Measurements from ENCODE around the gene PRPF31. TPM values are rescaled to one million over a fixed set of nuclear protein-coding genes. Genes with fewer than 3 reads are reported as not detected.

The PRPF31 gene
- total RNA-seq, 2 experiments from 2014 or later = 123 to 124 TPM

GRCh38 chr19:54173951-54174834 lies 58.6 kb downstream of the PRPF31 start:
- ChIA-PET CTCF (interaction anchor here (1.4 kb wide), 1 partner anchor 15 kb away, joined by 5 read pairs; the partner anchor contains the start of gene MBOAT7), POLR2A (interaction anchor here (1.0 to 1.2 kb wide), 2 partner anchors 17 to 36 kb away, joined by 6 read pairs; partner anchors contain the start of gene TSEN34)

- CTCF ChIA-PET = no interaction called here
- POLR2A ChIA-PET = no interaction called here
These were observed 63.2 kb downstream of the PRPF31 start for GRCh38 chr19:54178581-54179261.

GRCh38 chr19:54179262-54179852 lies 63.8 kb downstream of the PRPF31 start:
- ChIA-PET POLR2A (interaction anchor here (0.6 kb wide), 2 partner anchors 12 to 24 kb away, joined by 3 read pairs; no protein-coding TSS in a partner anchor), CTCF (no interaction called here)

DNA sequence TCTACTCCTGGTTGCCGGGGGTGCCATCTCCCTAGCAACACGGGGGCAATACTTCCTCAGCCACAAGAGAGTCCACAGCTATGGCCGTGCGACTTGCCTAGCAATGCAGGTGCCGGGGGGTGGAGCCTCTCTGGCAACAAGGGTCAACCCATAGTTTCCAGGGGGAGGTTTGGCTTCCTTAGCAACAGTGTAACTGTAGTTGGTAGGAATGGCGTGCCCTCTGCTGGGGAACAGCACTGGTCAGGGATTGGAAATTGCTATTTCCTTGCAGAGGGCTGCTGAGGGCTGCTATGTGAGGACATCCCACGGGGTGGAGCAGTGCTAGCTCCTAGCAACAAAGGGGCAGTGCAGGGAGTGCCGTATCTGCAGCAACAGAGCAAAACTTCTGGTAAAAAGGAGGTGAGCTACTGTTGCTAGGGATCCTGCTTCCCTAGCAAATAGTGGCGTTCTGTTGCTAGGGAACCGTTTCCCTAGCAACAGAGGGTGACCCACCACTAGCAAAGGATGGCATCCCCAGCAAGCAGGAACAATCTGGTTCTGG lies 64.4 kb downstream of the PRPF31 start:
- ChIA-PET CTCF (no interaction called here), POLR2A (interaction anchor here (0.6 kb wide), 2 partner anchors 13 to 23 kb away, joined by 3 read pairs; no protein-coding TSS in a partner anchor)

DNA sequence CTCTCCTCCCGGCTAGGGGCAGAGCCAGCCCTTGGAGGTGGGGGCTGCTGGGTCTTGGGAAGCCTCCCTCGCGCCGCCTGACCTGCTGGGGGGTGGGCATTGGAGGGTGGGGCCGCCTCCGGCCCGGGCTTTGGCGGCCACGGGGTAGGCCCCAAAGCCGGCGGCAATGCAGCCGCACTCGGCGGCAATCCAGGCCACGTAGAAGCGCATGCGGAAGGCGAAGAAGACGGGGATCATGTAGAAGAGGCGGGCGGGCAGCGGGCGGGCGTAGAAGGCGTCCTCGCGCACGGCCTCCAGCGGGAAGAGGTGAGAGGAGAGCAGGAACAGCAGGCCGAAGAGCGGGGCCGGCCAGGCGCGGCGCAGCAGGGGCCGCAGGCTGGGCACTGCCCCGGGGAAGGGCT lies 65.1 kb downstream of the PRPF31 start:
- CTCF ChIA-PET = no interaction called here
- POLR2A ChIA-PET = no interaction called here

Other genes with a start within 250 kb of the PRPF31 start
- 10 to 100 TPM; 44.1 to 45.2 TPM for gene MYADM, start 247.9 kb upstream of the PRPF31 start, total RNA-seq
- not detected for gene PRKCG, start 233.6 kb upstream of the PRPF31 start, total RNA-seq
- gene CACNG7, start 206.5 kb upstream of the PRPF31 start, total RNA-seq = not detected
- gene CACNG8, start 152.8 kb upstream of the PRPF31 start, total RNA-seq = not detected
- gene CACNG6, start 124.1 kb upstream of the PRPF31 start, total RNA-seq = not detected
- not detected for gene VSTM1, start 51.9 kb upstream of the PRPF31 start, total RNA-seq
- gene TARM1, start 34.4 kb upstream of the PRPF31 start, total RNA-seq = not detected
- under 1 TPM; 0.27 to 0.29 TPM for gene OSCAR, start 15.0 kb upstream of the PRPF31 start, total RNA-seq
- gene NDUFA3, start 12.9 kb upstream of the PRPF31 start, total RNA-seq = 100 to 1,000 TPM; 104 to 110 TPM
- 10 to 100 TPM; 34.9 to 36.6 TPM for gene TFPT, start 97 bp upstream of the PRPF31 start, total RNA-seq
- 10 to 100 TPM; 65.2 to 68.5 TPM for gene CNOT3, start 22.0 kb downstream of the PRPF31 start, total RNA-seq
- 1 to 10 TPM; 3.9 to 5.3 TPM for gene LENG1, start 44.0 kb downstream of the PRPF31 start, total RNA-seq
- not detected for gene TMC4, start 57.4 kb downstream of the PRPF31 start, total RNA-seq
- gene MBOAT7, start 73.8 kb downstream of the PRPF31 start, total RNA-seq = 100 to 1,000 TPM; 119 to 120 TPM
- gene TSEN34, start 75.6 kb downstream of the PRPF31 start, total RNA-seq = 10 to 100 TPM; 21.7 to 22.9 TPM
- gene RPS9, start 85.1 kb downstream of the PRPF31 start, total RNA-seq = 1,000 to 10,000 TPM; 1,671 to 1,692 TPM
- not detected for gene LILRB3, start 107.3 kb downstream of the PRPF31 start, total RNA-seq
- not detected for gene LILRA6, start 127.0 kb downstream of the PRPF31 start, total RNA-seq
- gene LILRB5, start 141.5 kb downstream of the PRPF31 start, total RNA-seq = not detected
- not detected for gene LILRB2, start 165.4 kb downstream of the PRPF31 start, total RNA-seq
- not detected for gene LILRA5, start 197.4 kb downstream of the PRPF31 start, total RNA-seq
- gene LILRA4, start 223.4 kb downstream of the PRPF31 start, total RNA-seq = not detected
- gene LAIR1, start 249.2 kb downstream of the PRPF31 start, total RNA-seq = 1 to 10 TPM; 7.4 to 9.3 TPM